Fibroblast of skin of left biceps (primary cell): ENCODE measurements around the gene UBXN11.

Source experiments
- DNase-seq, 2 experiments: peaks; one replicate each; pipeline ENCODE4 v3.0.0-alpha.2; 2013; ENCODE audit warnings: low read depth in 2 of 2

Gene UBXN11

GRCh38 chr1:26274801-26275425 is 31.5 kb downstream of the UBXN11 start:
- DNase-seq = no peak

- DNase-seq = no peak
These were observed 37.3 kb downstream of the UBXN11 start for GRCh38 chr1:26269198-26269550.

- no peak for DNase-seq
These were observed 37.9 kb downstream of the UBXN11 start for GRCh38 chr1:26268290-26269197.

GRCh38 chr1:26265405-26265804 is 41.0 kb downstream of the UBXN11 start:
- DNase-seq = no peak

- no peak for DNase-seq
These were observed 43.2 kb downstream of the UBXN11 start for GRCh38 chr1:26263212-26263611.

- no peak for DNase-seq
These were observed 46.9 kb downstream of the UBXN11 start for GRCh38 chr1:26259578-26259977.

GRCh38 chr1:26259005-26259404 is 47.4 kb downstream of the UBXN11 start:
- no peak for DNase-seq

- no peak for DNase-seq
These were observed 49.2 kb downstream of the UBXN11 start for GRCh38 chr1:26257222-26257621.

- DNase-seq = no peak
These were observed 52.0 kb downstream of the UBXN11 start for GRCh38 chr1:26254404-26254803.

GRCh38 chr1:26252718-26253117 is 53.7 kb downstream of the UBXN11 start:
- DNase-seq = no peak

- DNase-seq = no peak
These were observed 66.5 kb downstream of the UBXN11 start for GRCh38 chr1:26239936-26240335.

- no peak for DNase-seq
These were observed 69.0 kb downstream of the UBXN11 start for GRCh38 chr1:26237230-26237966.

- DNase-seq = no peak
These were observed 71.6 kb downstream of the UBXN11 start for GRCh38 chr1:26234644-26235370.

- peak; percentile 90 to 93 for DNase-seq
These were observed 72.4 kb downstream of the UBXN11 start, which contains the start of gene CEP85 for GRCh38 chr1:26233903-26234643. Gene CEP85, plus strand, starts transcription at chr1:26234200. Its CDS starts 5,584 bp downstream, at chr1:26239784.
